K562 (cell line): ENCODE results near the gene ITSN1. TPM values are rescaled to one million over a fixed set of nuclear protein-coding genes. Genes with fewer than 3 reads are reported as not detected.
A peak's percentile ranks its signal among the peaks of the same experiment; 100 is the strongest.

Experiments used
- BRF1 ChIP-seq: IDR thresholded peaks from 3 replicates; pipeline ENCODE4 v1.6.1; 2011; ENCODE audit warnings: borderline replicate concordance, mild to moderate bottlenecking; ENCODE audit not compliant: insufficient read length; ENCODE audit errors: extremely low read depth
- E2F5 ChIP-seq: sonication (generic); formaldehyde crosslinking; IDR thresholded peaks from 2 replicates; pipeline ENCODE4 v1.8.0; 2022; ENCODE audit warnings: mild to moderate bottlenecking, missing genetic modification reagents
- FOXK1 ChIP-seq: sonication (generic); formaldehyde crosslinking; IDR thresholded peaks from 2 replicates; pipeline ENCODE4 v1.8.0; 2022; ENCODE audit warnings: missing genetic modification reagents, mild to moderate bottlenecking, borderline replicate concordance
- GTF2F1 ChIP-seq: IDR thresholded peaks from 2 replicates; pipeline ENCODE4 v1.6.1; 2011; ENCODE audit warnings: low read depth, low read length, improper control_type of control experiment
- HMG20A ChIP-seq: fragments of 450-650 bp; formaldehyde crosslinking; conservative IDR thresholded peaks from 2 replicates; pipeline ENCODE4 v1.4.0; 2020; ENCODE audit warnings: mild to moderate bottlenecking, mixed read lengths
- ID3 ChIP-seq, 2 experiments: fragments of 250-450 bp in 1 of 2; fragments of 450-650 bp in 1 of 2; sonication (Bioruptor Pico) in 1 of 2; IDR thresholded peaks; 2 replicates each; pipeline versions ENCODE4 v1.6.1 to v1.8.0; 2016 to 2021; ENCODE audit warnings: mild to moderate bottlenecking in 2 of 2, moderate library complexity in 2 of 2, missing compliant biosample characterization in 1 of 2, missing genetic modification characterization in 1 of 2
- MYNN ChIP-seq, 2 experiments: sonication (generic); formaldehyde crosslinking in 1 of 2; IDR thresholded peaks; 2 replicates each; pipeline versions ENCODE4 v1.5.0 to v1.6.1; 2016 to 2020; ENCODE audit warnings: antibody characterized with exemption in 1 of 2, missing genetic modification reagents in 1 of 2
- NEUROD1 ChIP-seq: fragments of 150-350 bp; IDR thresholded peaks from 2 replicates; pipeline ENCODE4 v1.6.1; 2014; ENCODE audit warnings: borderline replicate concordance, low read length, low read depth; ENCODE audit not compliant: partially characterized antibody
- NONO ChIP-seq, 2 experiments: fragments of 200-400 bp in 1 of 2; fragments of 450-650 bp in 1 of 2; formaldehyde crosslinking in 1 of 2; IDR thresholded peaks; 2 replicates each; pipeline ENCODE4 v1.6.1; 2017; ENCODE audit warnings: low read depth in 2 of 2, mild to moderate bottlenecking in 2 of 2, moderate library complexity in 2 of 2, low read length in 1 of 2
- RAD21 ChIP-seq, 2 experiments: fragments of 250-450 bp in 1 of 2; fragments of 450-650 bp in 1 of 2; sonication (Bioruptor Pico) in 1 of 2; formaldehyde crosslinking in 1 of 2; IDR thresholded peaks in 1 of 2; conservative IDR thresholded peaks in 1 of 2; 2 replicates each; pipeline versions ENCODE4 v1.4.0 to v1.8.0; 2020 to 2022; ENCODE audit warnings: mild to moderate bottlenecking in 2 of 2, moderate library complexity in 1 of 2
- RBBP5 ChIP-seq: fragments of 200-600 bp; sonication (generic); IDR thresholded peaks from 2 replicates; pipeline ENCODE4 v1.6.1; 2012; ENCODE audit warnings: borderline replicate concordance, mild to moderate bottlenecking, low read length, control low read depth, inconsistent platforms; ENCODE audit not compliant: insufficient read depth, poor library complexity, severe bottlenecking
- RHOXF2B ChIP-seq: fragments of 250-450 bp; sonication (Bioruptor Pico); conservative IDR thresholded peaks from 2 replicates; pipeline ENCODE4 v1.5.1; 2021
- RREB1 ChIP-seq: fragments of 250-450 bp; sonication (Bioruptor Pico); IDR thresholded peaks from 2 replicates; pipeline ENCODE4 v1.4.0; 2020
- SMAD2 ChIP-seq: fragments of 150-350 bp; IDR thresholded peaks from 2 replicates; pipeline ENCODE4 v1.6.1; 2014; ENCODE audit warnings: low read depth, mild to moderate bottlenecking, low read length
- ZNF583 ChIP-seq: fragments of 250-450 bp; sonication (Bioruptor Pico); IDR thresholded peaks from 2 replicates; pipeline ENCODE4 v1.4.0; 2020
- ZNF584 ChIP-seq: fragments of 200-800 bp; sonication (Bioruptor generic); IDR thresholded peaks from 2 replicates; pipeline ENCODE4 v1.6.1; 2016; ENCODE audit warnings: low read depth, mild to moderate bottlenecking, missing genetic modification characterization, missing compliant biosample characterization
- ZNF707 ChIP-seq: fragments of 250-450 bp; sonication (Bioruptor Pico); conservative IDR thresholded peaks from 2 replicates; pipeline ENCODE4 v1.8.0; 2022; ENCODE audit warnings: inconsistent platforms, mild to moderate bottlenecking, moderate library complexity
- ZNF778 ChIP-seq: fragments of 450-650 bp; formaldehyde crosslinking; IDR thresholded peaks from 2 replicates; pipeline ENCODE4 v1.4.0; 2020; ENCODE audit warnings: mild to moderate bottlenecking, moderate library complexity
- polyA plus RNA-seq, 8 experiments: library from polyadenylated mRNA; depleted of rRNA in 4 of 8; stranded (reverse) in 5 of 8; unstranded in 3 of 8; fragments of >200 nt; fragmentation: Nextera tagmentation in 2 of 8; fragmentation: Illumina TruSeq in 1 of 8; extraction: Ambion mirVana in 2 of 8; extraction: Trizol in 1 of 8; gene quantifications; 2 replicates each; pipeline versions ENCODE4 v1.2.1 to v1.2.3, GENCODE V29; 2011 to 2014; ENCODE audit warnings: inconsistent platforms in 1 of 8, missing spikeins in 1 of 8
- total RNA-seq, 7 experiments: library from RNA; depleted of rRNA in 6 of 7; stranded (reverse); fragments of >200 nt in 6 of 7; fragmentation: Illumina TruSeq in 2 of 7; extraction: Trizol in 2 of 7; gene quantifications; 2 replicates each; pipeline versions ENCODE4 v1.2.1 to v1.2.3, GENCODE V29; 2011 to 2021; ENCODE audit warnings: low replicate concordance in 1 of 7

ITSN1 gene
- total and polyA plus RNA-seq, 9 of the 15 experiments (the other 6 are each of a cell fraction or from before 2014, with no cell fraction given) = 1.1 to 12.6 (median 4.8) TPM

- TF ChIP-seq ID3 (CRISPR knock-in tag; IDR thresholded peaks at IDR 0.05) (no peak), ID3 (tag; IDR thresholded peaks at IDR 0.05) (peak; percentile 76; the same call in 1 of the 2 replicates), MYNN (IDR thresholded peaks at IDR 0.05) (no peak), MYNN (CRISPR knock-in tag; IDR thresholded peaks at IDR 0.05) (no peak), GTF2F1 (peak; percentile 65; the same call in 1 of the 2 replicates), ZNF584 (CRISPR knock-in tag) (peak; percentile 69; the same call in 1 of the 2 replicates), E2F5 (CRISPR knock-in tag) (no peak; the same call in 1 of the 2 replicates), NONO (IDR thresholded peaks at IDR 0.05; ENCODE audit: low read depth in 2 of 2, low read length in 1 of 2) (no peak), ZNF583 (CRISPR knock-in tag) (no peak), RBBP5 (peak; percentile 94), FOXK1 (CRISPR knock-in tag) (peak; percentile 87; the same call in 1 of the 2 replicates), HMG20A (CRISPR knock-in tag) (no peak), RHOXF2B (CRISPR knock-in tag) (no peak), RAD21 (CRISPR knock-in tag; conservative IDR thresholded peaks at IDR 0.05 in 1 of 2, IDR thresholded peaks at IDR 0.05 in 1 of 2) (0 out of 4 replicates have a peak, but pooled peaks of 1 of the 2 experiments have one; percentile 2), ZNF707 (CRISPR knock-in tag) (no peak), ZNF778 (CRISPR knock-in tag) (no peak), RREB1 (CRISPR knock-in tag) (peak; percentile 77; the same call in 1 of the 2 replicates), BRF1 (no peak), NEUROD1 (no peak), SMAD2 (no peak)
These were observed 273.3 kb downstream of the ITSN1 start, which contains the start of gene ATP5PO (continued) for GRCh38 chr21:33915368-33916199.
